Neural cell (in vitro differentiated cells): ENCODE data around the gene AMIGO1.

ENCODE experiments used
- CTCF ChIP-seq: fragments of 450-650 bp; IDR thresholded peaks from 2 replicates; pipeline ENCODE4 v1.5.1; 2014; ENCODE audit warnings: antibody characterized with exemption, mild to moderate bottlenecking, moderate library complexity; ENCODE audit not compliant: poor library complexity, severe bottlenecking
- EP300 ChIP-seq: fragments of 450-650 bp; conservative IDR thresholded peaks from 2 replicates; pipeline ENCODE4 v1.6.1; 2014; ENCODE audit warnings: antibody characterized with exemption, mild to moderate bottlenecking, moderate library complexity; ENCODE audit not compliant: poor library complexity, severe bottlenecking
- EZH2 ChIP-seq: fragments of 200-600, 300-800 bp; shearing (Covaris generic), sonication (generic); IDR thresholded peaks from 2 replicates; pipeline ENCODE4 v1.6.1; 2014; ENCODE audit warnings: antibody characterized with exemption, low read length, borderline replicate concordance, mild to moderate bottlenecking; ENCODE audit not compliant: insufficient read depth, poor library complexity, severe bottlenecking
- POLR2AphosphoS5 ChIP-seq: IDR thresholded peaks from 2 replicates; pipeline ENCODE4 v1.6.1; 2012
- RAD21 ChIP-seq: fragments of 450-650 bp; conservative IDR thresholded peaks from 2 replicates; pipeline ENCODE4 v1.6.1; 2014; ENCODE audit warnings: antibody characterized with exemption, mild to moderate bottlenecking, moderate library complexity
- REST ChIP-seq: IDR thresholded peaks from 2 replicates; pipeline ENCODE4 v1.6.1; 2012; ENCODE audit warnings: borderline replicate concordance
- TAF1 ChIP-seq: IDR thresholded peaks from 2 replicates; pipeline ENCODE4 v1.6.1; 2012; ENCODE audit warnings: low read depth

GRCh38 chr1:109499661-109500536 is 9.6 kb downstream of the AMIGO1 start:
- TF ChIP-seq CTCF, result no peak
- TF ChIP-seq RAD21, result no peak
- no peak for TF ChIP-seq REST
- TF ChIP-seq TAF1, result no peak
- TF ChIP-seq EP300, result no peak
- no peak for TF ChIP-seq POLR2AphosphoS5
- TF ChIP-seq EZH2, result no peak
